Progenitor cell of endocrine pancreas (in vitro differentiated cells): Measurements from ENCODE around the gene PIF1. TPM values are rescaled to one million over a fixed set of nuclear protein-coding genes. Genes with fewer than 3 reads are reported as not detected.
A peak's percentile ranks its signal among the peaks of the same experiment; 100 is the strongest.

Experiments
- DNase-seq: peaks from one replicate; pipeline ENCODE4 v3.0.0; 2021; ENCODE audit warnings: low spot score; ENCODE audit not compliant: unreplicated experiment
- H3K27ac Mint-ChIP-seq: 2 replicates; pipeline ENCODE4 v1.8.0; 2021; ENCODE audit warnings: mild to moderate bottlenecking, moderate library complexity, mixed read lengths
- H3K27me3 Mint-ChIP-seq: 2 replicates; pipeline ENCODE4 v1.8.0; 2021; ENCODE audit warnings: mixed read lengths
- H3K36me3 Mint-ChIP-seq: 2 replicates; pipeline ENCODE4 v1.8.0; 2022; ENCODE audit warnings: mixed read lengths; ENCODE audit not compliant: insufficient read depth
- H3K4me1 Mint-ChIP-seq: 2 replicates; pipeline ENCODE4 v1.8.0; 2021; ENCODE audit warnings: low read depth, mixed read lengths
- H3K4me3 Mint-ChIP-seq: 2 replicates; pipeline ENCODE4 v1.8.0; 2021; ENCODE audit warnings: low read depth, mild to moderate bottlenecking, moderate library complexity, mixed read lengths
- H3K9me3 Mint-ChIP-seq: 2 replicates; pipeline ENCODE4 v1.8.0; 2021; ENCODE audit warnings: low read depth, mixed read lengths
- total RNA-seq: library from RNA; stranded (reverse); gene quantifications from 2 replicates; pipeline ENCODE4 v1.2.1, GENCODE V29; 2021
- TF ChIP-seq, protein P1 (sequence below): fragments of 200-600 bp; sonication (generic); IDR thresholded peaks from one replicate; pipeline ENCODE4 v1.5.0; 2021; ENCODE audit warnings: antibody characterized with exemption, mild to moderate bottlenecking; ENCODE audit not compliant: unreplicated experiment

The PIF1 gene
- total RNA-seq, 1 donor from 2014 or later = 19.6 TPM

GRCh38 chr15:64813075-64813474 lies 12.4 kb downstream of the PIF1 start:
- TF ChIP-seq, protein P1, sequence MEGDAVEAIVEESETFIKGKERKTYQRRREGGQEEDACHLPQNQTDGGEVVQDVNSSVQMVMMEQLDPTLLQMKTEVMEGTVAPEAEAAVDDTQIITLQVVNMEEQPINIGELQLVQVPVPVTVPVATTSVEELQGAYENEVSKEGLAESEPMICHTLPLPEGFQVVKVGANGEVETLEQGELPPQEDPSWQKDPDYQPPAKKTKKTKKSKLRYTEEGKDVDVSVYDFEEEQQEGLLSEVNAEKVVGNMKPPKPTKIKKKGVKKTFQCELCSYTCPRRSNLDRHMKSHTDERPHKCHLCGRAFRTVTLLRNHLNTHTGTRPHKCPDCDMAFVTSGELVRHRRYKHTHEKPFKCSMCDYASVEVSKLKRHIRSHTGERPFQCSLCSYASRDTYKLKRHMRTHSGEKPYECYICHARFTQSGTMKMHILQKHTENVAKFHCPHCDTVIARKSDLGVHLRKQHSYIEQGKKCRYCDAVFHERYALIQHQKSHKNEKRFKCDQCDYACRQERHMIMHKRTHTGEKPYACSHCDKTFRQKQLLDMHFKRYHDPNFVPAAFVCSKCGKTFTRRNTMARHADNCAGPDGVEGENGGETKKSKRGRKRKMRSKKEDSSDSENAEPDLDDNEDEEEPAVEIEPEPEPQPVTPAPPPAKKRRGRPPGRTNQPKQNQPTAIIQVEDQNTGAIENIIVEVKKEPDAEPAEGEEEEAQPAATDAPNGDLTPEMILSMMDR = no peak
- Mint-ChIP-seq H3K27ac (peak overlapping the region; percentile 57), H3K4me3 (no peak overlapping the region), H3K36me3 (no peaks in the 10 kb centered on the region), H3K27me3 (peaks cover 8% of the 10 kb centered on the region), H3K9me3 (no peaks in the 10 kb centered on the region), H3K4me1 (peaks cover 2% of the 10 kb centered on the region)
- no peak for DNase-seq

GRCh38 chr15:64810497-64811326 lies 14.7 kb downstream of the PIF1 start:
- no peak overlapping the region for H3K4me3 Mint-ChIP-seq
- H3K27ac Mint-ChIP-seq = no peak overlapping the region
- H3K36me3 Mint-ChIP-seq = no peaks in the 10 kb centered on the region
- H3K27me3 Mint-ChIP-seq = peaks cover 12% of the 10 kb centered on the region
- no peaks in the 10 kb centered on the region for H3K9me3 Mint-ChIP-seq
- TF ChIP-seq, protein P1 = no peak
- H3K4me1 Mint-ChIP-seq = peaks cover 4% of the 10 kb centered on the region
- no peak for DNase-seq

DNA sequence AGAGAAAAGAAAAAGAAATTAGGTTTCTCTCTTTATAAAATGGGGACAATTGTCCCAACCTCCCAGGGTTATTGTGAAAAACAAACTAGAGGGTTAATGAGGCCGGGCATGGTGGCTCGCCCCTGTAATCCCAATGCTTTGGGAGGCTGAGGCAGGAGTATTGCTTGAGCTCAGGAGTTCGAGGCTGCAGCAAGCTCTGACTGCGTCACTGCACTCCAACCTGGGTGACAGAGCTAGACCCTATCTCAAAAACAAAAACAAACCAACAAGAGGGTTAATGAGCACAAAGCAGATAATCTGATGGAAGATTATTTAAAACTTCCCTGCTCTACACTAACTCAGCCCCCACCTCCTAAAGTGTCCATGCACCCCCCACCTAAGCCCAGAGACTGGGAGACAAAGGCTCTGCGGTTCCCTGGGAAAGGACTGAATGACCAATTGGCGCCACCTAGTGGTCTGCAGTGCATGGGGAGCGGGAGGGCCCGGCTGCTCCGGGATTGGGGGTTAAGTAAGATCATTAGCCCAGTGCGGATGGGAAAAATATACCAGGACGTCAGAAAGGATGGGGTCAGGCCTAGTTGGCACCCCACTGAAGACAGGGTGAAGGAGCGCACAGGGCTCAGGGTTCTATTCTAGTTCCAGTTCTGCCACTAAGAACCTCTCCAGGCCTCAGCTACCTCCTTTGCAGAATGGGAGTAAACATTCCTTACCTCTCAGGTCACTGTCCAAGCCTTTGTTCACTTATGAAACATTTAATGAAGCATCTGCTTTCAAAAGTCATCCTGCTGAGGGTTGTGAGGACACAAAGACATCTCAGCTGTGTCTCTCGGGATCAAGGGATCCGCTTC lies 15.6 kb downstream of the PIF1 start:
- Mint-ChIP-seq H3K4me3 (no peak overlapping the region), H3K36me3 (no peaks in the 10 kb centered on the region), H3K9me3 (no peaks in the 10 kb centered on the region), H3K27me3 (peaks cover 12% of the 10 kb centered on the region), H3K27ac (no peak overlapping the region), H3K4me1 (peaks cover 4% of the 10 kb centered on the region)
- TF ChIP-seq, protein P1 = peak; percentile 89
- peak; percentile 76 for DNase-seq

DNA sequence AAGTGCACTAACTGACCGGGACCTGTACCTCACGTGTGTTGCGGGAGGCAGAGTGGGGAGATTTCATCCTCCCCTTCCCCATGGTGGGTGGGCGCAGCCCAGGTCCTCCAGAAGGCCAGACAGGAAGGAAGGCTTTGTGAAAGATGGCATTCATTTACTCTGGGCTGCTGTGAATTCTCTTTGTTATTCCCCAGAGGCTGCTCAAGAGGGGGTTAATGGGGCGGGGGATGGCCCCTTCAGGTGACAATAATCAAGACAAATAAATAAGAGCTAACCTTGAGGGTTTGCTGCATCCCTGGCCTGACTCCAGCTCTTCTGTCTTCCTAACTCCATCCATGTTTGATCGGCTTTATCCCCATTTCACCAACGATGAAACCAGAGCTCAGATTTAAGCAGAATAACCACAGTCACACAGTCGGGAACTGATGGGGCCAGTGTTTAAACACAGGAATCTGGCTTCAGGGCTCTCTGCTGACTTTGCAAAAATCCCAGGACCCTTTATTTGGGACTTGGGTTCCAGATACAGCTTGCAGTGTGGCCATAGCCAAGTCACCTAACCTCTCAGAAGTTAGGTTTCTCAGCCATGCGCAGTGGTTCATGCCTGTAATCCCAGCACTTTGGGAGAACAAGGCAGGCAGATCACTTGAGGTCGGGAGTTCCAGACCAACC lies 16.5 kb downstream of the PIF1 start:
- TF ChIP-seq, protein P1 = no peak
- H3K36me3 Mint-ChIP-seq = no peaks in the 10 kb centered on the region
- H3K9me3 Mint-ChIP-seq = no peaks in the 10 kb centered on the region
- peaks cover 12% of the 10 kb centered on the region for H3K27me3 Mint-ChIP-seq
- DNase-seq = no peak
- no peak overlapping the region for H3K4me3 Mint-ChIP-seq
- peaks cover 4% of the 10 kb centered on the region for H3K4me1 Mint-ChIP-seq
- no peak overlapping the region for H3K27ac Mint-ChIP-seq

GRCh38 chr15:64807751-64808222 lies 17.7 kb downstream of the PIF1 start:
- H3K4me3 Mint-ChIP-seq = no peak overlapping the region
- H3K36me3 Mint-ChIP-seq = no peaks in the 10 kb centered on the region
- peaks cover 12% of the 10 kb centered on the region for H3K27me3 Mint-ChIP-seq
- no peaks in the 10 kb centered on the region for H3K9me3 Mint-ChIP-seq
- no peak overlapping the region for H3K27ac Mint-ChIP-seq
- TF ChIP-seq, protein P1 = no peak
- DNase-seq = no peak
- H3K4me1 Mint-ChIP-seq = peaks cover 4% of the 10 kb centered on the region
